IPS-18c (cell line): Measurements from ENCODE around the gene HOXC6.
"Not testable (repeated sequence)": the region's sequence is repeated elsewhere in the genome, so short reads cannot be mapped to it uniquely, and the experiment has no call there.

ENCODE experiments used
- H3K4me3 ChIP-seq: 2 replicates; pipeline ENCODE4 v1.7.0; 2013; ENCODE audit warnings: low read depth, mild to moderate bottlenecking, low read length, moderate library complexity; ENCODE audit not compliant: insufficient read depth
- H3K9me3 ChIP-seq: one replicate; pipeline ENCODE4 v1.6.1; 2013; ENCODE audit warnings: mild to moderate bottlenecking, low read length, moderate library complexity; ENCODE audit not compliant: control insufficient read depth, insufficient read depth

The HOXC6 gene

GRCh38 chr12:54032627-54033100 is 4.4 kb downstream of the HOXC6 start, which contains the start of gene HOXC5:
Gene HOXC5, plus strand, starts transcription at chr12:54033050. Its CDS starts 73 bp downstream, at chr12:54033123.
- peaks cover 5% of the 10 kb centered on the region for H3K9me3 ChIP-seq
- H3K4me3 ChIP-seq: no peak within 1 kb of the TSS; the same call in 1 of the 2 replicates

GRCh38 chr12:54033106-54033979 is 5.1 kb downstream of the HOXC6 start:
- Histone ChIP-seq H3K4me3 (no peak overlapping the region; the same call in 1 of the 2 replicates), H3K9me3 (peaks cover 5% of the 10 kb centered on the region)

GRCh38 chr12:54033980-54034784 is 5.9 kb downstream of the HOXC6 start:
- Histone ChIP-seq H3K4me3 (no peak overlapping the region), H3K9me3 (peaks cover 2% of the 10 kb centered on the region)

- Histone ChIP-seq H3K4me3 (no peak overlapping the region), H3K9me3 (peaks cover 2% of the 10 kb centered on the region)
These were observed 6.6 kb downstream of the HOXC6 start for GRCh38 chr12:54034785-54035310.

- Histone ChIP-seq H3K9me3 (peaks cover 2% of the 10 kb centered on the region), H3K4me3 (no peak overlapping the region)
These were observed 7.5 kb downstream of the HOXC6 start for GRCh38 chr12:54035568-54036264.

- peaks cover 2% of the 10 kb centered on the region for H3K9me3 ChIP-seq
- H3K4me3 ChIP-seq: no peak overlapping the region
These were observed 8.6 kb downstream of the HOXC6 start for GRCh38 chr12:54036620-54037359.

GRCh38 chr12:54037360-54038283 is 9.4 kb downstream of the HOXC6 start:
- peaks cover 4% of the 10 kb centered on the region for H3K9me3 ChIP-seq
- no peak overlapping the region for H3K4me3 ChIP-seq

GRCh38 chr12:54038284-54038870 is 10.1 kb downstream of the HOXC6 start:
- H3K9me3 ChIP-seq: peaks cover 4% of the 10 kb centered on the region
- no peak overlapping the region for H3K4me3 ChIP-seq

GRCh38 chr12:54038871-54039414 is 10.7 kb downstream of the HOXC6 start:
- no peak overlapping the region for H3K4me3 ChIP-seq
- peaks cover 4% of the 10 kb centered on the region for H3K9me3 ChIP-seq

- Histone ChIP-seq H3K4me3 (no peak overlapping the region), H3K9me3 (peaks cover 4% of the 10 kb centered on the region)
These were observed 11.3 kb downstream of the HOXC6 start for GRCh38 chr12:54039417-54040147.

- peaks cover 4% of the 10 kb centered on the region for H3K9me3 ChIP-seq
- no peak overlapping the region for H3K4me3 ChIP-seq
These were observed 11.9 kb downstream of the HOXC6 start for GRCh38 chr12:54040148-54040494.

- H3K4me3 ChIP-seq: no peak overlapping the region
- peaks cover 4% of the 10 kb centered on the region for H3K9me3 ChIP-seq
These were observed 12.4 kb downstream of the HOXC6 start for GRCh38 chr12:54040648-54041047.

- peaks cover 4% of the 10 kb centered on the region for H3K9me3 ChIP-seq
These were observed 13.0 kb downstream of the HOXC6 start for GRCh38 chr12:54041097-54041690.

GRCh38 chr12:54042033-54042432 is 13.8 kb downstream of the HOXC6 start:
- H3K9me3 ChIP-seq, H3K4me3 ChIP-seq: not testable (repeated sequence)

More at GRCh38 chr12:54041097-54041690, 13.0 kb downstream of the HOXC6 start:
- H3K4me3 ChIP-seq: no peak overlapping the region
